ENCODE results near the gene IGFBP7.

GRCh38 chr4:56986192-56986591 is 124.0 kb downstream of the IGFBP7 start:
- TF ChIP-seq CTCF (IDR thresholded peaks at IDR 0.05) (no peak), POLR2A (IDR thresholded peaks at IDR 0.05) (no peak), POLR2AphosphoS5 (IDR thresholded peaks at IDR 0.05; ENCODE audit: insufficient read depth in 1 of 2, low read depth in 1 of 2) (no peak)

All from vagina (tissue), 2 donors.